Breast epithelium (tissue), 3 donors: ENCODE measurements around the gene VPS13A.

Source experiments
- CTCF ChIP-seq, 3 donors: fragments of 450-650 bp; IDR thresholded peaks; one replicate each; pipeline ENCODE4 v1.5.1; 2016 to 2017; ENCODE audit warnings: antibody characterized with exemption in 3 of 3, mild to moderate bottlenecking in 3 of 3, moderate library complexity in 3 of 3
- POLR2A ChIP-seq: fragments of 450-650 bp; IDR thresholded peaks from one replicate; pipeline ENCODE4 v1.6.1; 2016; ENCODE audit warnings: antibody characterized with exemption, mild to moderate bottlenecking, moderate library complexity
- POLR2AphosphoS5 ChIP-seq, 3 donors: sonication (generic); formaldehyde crosslinking; IDR thresholded peaks; one replicate each; pipeline ENCODE4 v1.6.1; 2017; ENCODE audit warnings: antibody characterized with exemption in 3 of 3

- TF ChIP-seq CTCF (IDR thresholded peaks at IDR 0.05) (no peak), POLR2A (no peak), POLR2AphosphoS5 (IDR thresholded peaks at IDR 0.05) (no peak)
Observed at GRCh38 chr9:77460938-77461337, 283.6 kb downstream of the VPS13A start.
